B cell (primary cell): ENCODE measurements around the gene CORO2B.
A peak's percentile ranks its signal among the peaks of the same experiment; 100 is the strongest.

Source experiments
- EZH2 ChIP-seq: IDR thresholded peaks from 2 replicates; pipeline ENCODE4 v1.6.1; 2012; ENCODE audit warnings: borderline replicate concordance, low read depth, mild to moderate bottlenecking, moderate library complexity, low read length; ENCODE audit not compliant: insufficient read depth, poor library complexity, severe bottlenecking
- TF ChIP-seq, protein P1 (sequence below): fragments of 200-600 bp; IDR thresholded peaks from one replicate; pipeline ENCODE4 v1.8.0; 2022; ENCODE audit warnings: antibody characterized with exemption, mild to moderate bottlenecking

DNA sequence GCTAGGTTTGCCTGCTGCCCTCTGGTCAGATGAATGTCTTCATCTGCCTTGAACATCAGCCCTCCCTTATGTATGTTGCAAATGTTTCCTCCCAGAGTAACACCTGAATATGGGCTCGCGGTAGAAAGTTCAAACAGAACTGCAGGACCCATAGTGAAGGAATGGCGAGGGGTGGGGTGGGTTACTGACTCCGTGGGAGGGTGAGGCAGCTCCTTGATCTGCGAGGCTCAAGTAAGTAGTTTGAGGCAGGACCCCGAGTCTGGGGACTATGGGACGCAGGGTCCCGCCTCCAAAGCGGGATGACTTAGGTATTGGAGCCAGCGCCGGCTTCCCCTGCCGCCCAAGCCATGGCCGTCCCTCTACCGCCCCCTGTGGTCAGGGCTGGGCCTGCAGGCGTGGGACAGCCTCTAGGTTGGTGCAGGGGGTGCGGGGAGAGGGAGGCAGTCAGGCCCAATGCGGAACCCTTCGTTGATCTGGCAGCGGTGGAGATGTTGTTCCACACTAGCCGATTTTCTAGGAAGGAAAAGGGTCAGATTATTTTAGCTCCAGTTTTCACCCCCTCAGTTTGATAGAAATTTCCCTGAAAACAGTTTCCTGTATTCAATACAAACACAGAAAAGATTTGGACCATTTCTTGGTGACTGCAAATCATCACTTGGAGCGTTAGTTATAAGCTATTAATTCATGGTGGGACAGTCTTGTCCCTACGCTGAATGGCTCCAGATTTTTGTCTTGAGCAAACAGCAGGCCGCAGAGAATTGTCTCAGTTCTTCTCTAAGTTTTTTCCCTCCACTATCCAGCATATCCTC, 72.3 kb downstream of the CORO2B start:
- TF ChIP-seq, protein P1, sequence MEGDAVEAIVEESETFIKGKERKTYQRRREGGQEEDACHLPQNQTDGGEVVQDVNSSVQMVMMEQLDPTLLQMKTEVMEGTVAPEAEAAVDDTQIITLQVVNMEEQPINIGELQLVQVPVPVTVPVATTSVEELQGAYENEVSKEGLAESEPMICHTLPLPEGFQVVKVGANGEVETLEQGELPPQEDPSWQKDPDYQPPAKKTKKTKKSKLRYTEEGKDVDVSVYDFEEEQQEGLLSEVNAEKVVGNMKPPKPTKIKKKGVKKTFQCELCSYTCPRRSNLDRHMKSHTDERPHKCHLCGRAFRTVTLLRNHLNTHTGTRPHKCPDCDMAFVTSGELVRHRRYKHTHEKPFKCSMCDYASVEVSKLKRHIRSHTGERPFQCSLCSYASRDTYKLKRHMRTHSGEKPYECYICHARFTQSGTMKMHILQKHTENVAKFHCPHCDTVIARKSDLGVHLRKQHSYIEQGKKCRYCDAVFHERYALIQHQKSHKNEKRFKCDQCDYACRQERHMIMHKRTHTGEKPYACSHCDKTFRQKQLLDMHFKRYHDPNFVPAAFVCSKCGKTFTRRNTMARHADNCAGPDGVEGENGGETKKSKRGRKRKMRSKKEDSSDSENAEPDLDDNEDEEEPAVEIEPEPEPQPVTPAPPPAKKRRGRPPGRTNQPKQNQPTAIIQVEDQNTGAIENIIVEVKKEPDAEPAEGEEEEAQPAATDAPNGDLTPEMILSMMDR: peak; percentile 77
- no peak for TF ChIP-seq EZH2
